Measurements from ENCODE around the gene NFIC.

Gene NFIC

DNA sequence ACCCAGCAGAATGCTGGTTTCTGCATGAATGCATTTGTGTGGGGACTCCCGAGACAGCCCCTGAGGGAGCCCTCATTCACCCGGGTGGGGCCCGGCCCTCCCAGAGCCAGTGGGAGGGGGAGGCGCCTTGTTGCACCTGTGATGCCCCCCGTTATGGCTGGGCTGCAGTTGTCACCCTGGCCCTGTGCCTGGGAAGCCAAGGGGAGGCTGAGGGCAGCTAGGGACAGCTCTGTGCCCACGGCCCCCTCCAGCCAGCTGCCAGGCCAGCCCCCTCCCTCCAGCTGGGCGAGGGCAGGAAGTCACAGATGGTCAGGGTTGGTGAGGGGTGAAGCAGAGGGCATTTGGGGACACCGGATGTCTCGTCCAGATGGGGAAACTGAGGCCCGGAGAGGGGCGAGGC, 26.1 kb downstream of the NFIC start:
- Histone ChIP-seq H3K9me3 (replicated peaks; ENCODE audit: insufficient read depth, low read length) (no peaks in the 10 kb centered on the region), H4K20me1 (ENCODE audit: insufficient read depth, low read length) (no peaks in the 10 kb centered on the region), H3K27me3 (replicated peaks; ENCODE audit: insufficient read depth, low read length) (peaks cover 97% of the 10 kb centered on the region), H3K4me1 (ENCODE audit: low read length) (no peaks in the 10 kb centered on the region), H3K9ac (ENCODE audit: low read length) (no peak overlapping the region), H2AFZ (ENCODE audit: low read length) (no peak overlapping the region), H3K27ac (ENCODE audit: low read length) (no peak overlapping the region), H3K4me3 (ENCODE audit: low read length) (no peak overlapping the region), H3K4me2 (ENCODE audit: low read depth, low read length) (no peak overlapping the region), H3F3A (ENCODE audit: insufficient read depth, low read length) (no peaks in the 10 kb centered on the region), H3K9me2 (replicated peaks; ENCODE audit: insufficient read depth, low read length) (no peaks in the 10 kb centered on the region), H3K36me3 (replicated peaks; ENCODE audit: insufficient read depth, low read length) (no peaks in the 10 kb centered on the region), H3K79me2 (ENCODE audit: low read length) (no peaks in the 10 kb centered on the region)
- TF ChIP-seq EZH2phosphoT487 (IDR thresholded peaks at IDR 0.05; ENCODE audit: low read length) (no peak), EZH2 (optimal IDR thresholded peaks at IDR 0.05; ENCODE audit: low read depth, low read length) (no peak)
- TF ChIP-seq, protein P1, sequence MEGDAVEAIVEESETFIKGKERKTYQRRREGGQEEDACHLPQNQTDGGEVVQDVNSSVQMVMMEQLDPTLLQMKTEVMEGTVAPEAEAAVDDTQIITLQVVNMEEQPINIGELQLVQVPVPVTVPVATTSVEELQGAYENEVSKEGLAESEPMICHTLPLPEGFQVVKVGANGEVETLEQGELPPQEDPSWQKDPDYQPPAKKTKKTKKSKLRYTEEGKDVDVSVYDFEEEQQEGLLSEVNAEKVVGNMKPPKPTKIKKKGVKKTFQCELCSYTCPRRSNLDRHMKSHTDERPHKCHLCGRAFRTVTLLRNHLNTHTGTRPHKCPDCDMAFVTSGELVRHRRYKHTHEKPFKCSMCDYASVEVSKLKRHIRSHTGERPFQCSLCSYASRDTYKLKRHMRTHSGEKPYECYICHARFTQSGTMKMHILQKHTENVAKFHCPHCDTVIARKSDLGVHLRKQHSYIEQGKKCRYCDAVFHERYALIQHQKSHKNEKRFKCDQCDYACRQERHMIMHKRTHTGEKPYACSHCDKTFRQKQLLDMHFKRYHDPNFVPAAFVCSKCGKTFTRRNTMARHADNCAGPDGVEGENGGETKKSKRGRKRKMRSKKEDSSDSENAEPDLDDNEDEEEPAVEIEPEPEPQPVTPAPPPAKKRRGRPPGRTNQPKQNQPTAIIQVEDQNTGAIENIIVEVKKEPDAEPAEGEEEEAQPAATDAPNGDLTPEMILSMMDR (IDR thresholded peaks at IDR 0.05; ENCODE audit: low read length): no peak
- no peak for DNase-seq

DNA sequence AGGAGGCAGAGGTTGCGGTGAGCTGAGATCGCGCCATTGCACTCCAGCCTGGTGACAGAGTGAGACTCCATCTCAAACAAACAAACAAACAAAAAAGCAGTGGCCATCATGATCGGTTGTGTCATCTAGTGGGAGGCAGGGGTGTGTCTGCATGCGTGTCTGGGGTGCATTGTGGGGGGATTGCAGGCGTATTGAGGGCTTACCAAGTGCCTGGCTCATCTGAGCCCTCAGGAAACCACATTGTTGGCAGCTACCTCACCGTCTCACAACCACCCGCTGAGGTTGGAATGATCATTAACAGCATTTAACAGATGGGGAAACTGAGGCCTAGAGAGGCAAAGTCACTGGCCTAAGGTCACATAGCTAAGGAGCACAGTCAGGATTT, 30.5 kb downstream of the NFIC start:
- Histone ChIP-seq H3K9ac (ENCODE audit: low read length) (no peak overlapping the region), H4K20me1 (ENCODE audit: insufficient read depth, low read length) (no peaks in the 10 kb centered on the region), H3K4me1 (ENCODE audit: low read length) (no peaks in the 10 kb centered on the region), H3F3A (ENCODE audit: insufficient read depth, low read length) (no peaks in the 10 kb centered on the region), H3K4me2 (ENCODE audit: low read depth, low read length) (no peak overlapping the region), H2AFZ (ENCODE audit: low read length) (no peak overlapping the region), H3K27ac (ENCODE audit: low read length) (no peak overlapping the region), H3K9me2 (replicated peaks; ENCODE audit: insufficient read depth, low read length) (no peaks in the 10 kb centered on the region), H3K9me3 (replicated peaks; ENCODE audit: insufficient read depth, low read length) (no peaks in the 10 kb centered on the region), H3K4me3 (ENCODE audit: low read length) (no peak overlapping the region), H3K36me3 (replicated peaks; ENCODE audit: insufficient read depth, low read length) (no peaks in the 10 kb centered on the region), H3K27me3 (replicated peaks; ENCODE audit: insufficient read depth, low read length) (peaks cover 99% of the 10 kb centered on the region), H3K79me2 (ENCODE audit: low read length) (no peaks in the 10 kb centered on the region)
- TF ChIP-seq EZH2phosphoT487 (IDR thresholded peaks at IDR 0.05; ENCODE audit: low read length) (no peak), EZH2 (optimal IDR thresholded peaks at IDR 0.05; ENCODE audit: low read depth, low read length) (no peak)
- TF ChIP-seq, protein P1 (IDR thresholded peaks at IDR 0.05; ENCODE audit: low read length): no peak
- no peak for DNase-seq

GRCh38 chr19:3397266-3398022, 31.1 kb downstream of the NFIC start:
- H3K4me3 ChIP-seq (ENCODE audit: low read length): no peak overlapping the region
- H3F3A ChIP-seq (ENCODE audit: insufficient read depth, low read length): no peaks in the 10 kb centered on the region
- no peaks in the 10 kb centered on the region for H3K9me3 ChIP-seq (replicated peaks; ENCODE audit: insufficient read depth, low read length)
- H4K20me1 ChIP-seq (ENCODE audit: insufficient read depth, low read length): no peaks in the 10 kb centered on the region
- H3K4me1 ChIP-seq (ENCODE audit: low read length): no peaks in the 10 kb centered on the region
- no peaks in the 10 kb centered on the region for H3K36me3 ChIP-seq (replicated peaks; ENCODE audit: insufficient read depth, low read length)
- no peak overlapping the region for H2AFZ ChIP-seq (ENCODE audit: low read length)
- no peaks in the 10 kb centered on the region for H3K79me2 ChIP-seq (ENCODE audit: low read length)
- no peak for TF ChIP-seq EZH2phosphoT487 (IDR thresholded peaks at IDR 0.05; ENCODE audit: low read length)
- no peak for TF ChIP-seq EZH2 (optimal IDR thresholded peaks at IDR 0.05; ENCODE audit: low read depth, low read length)
- TF ChIP-seq, protein P1 (IDR thresholded peaks at IDR 0.05; ENCODE audit: low read length): no peak
- no peaks in the 10 kb centered on the region for H3K9me2 ChIP-seq (replicated peaks; ENCODE audit: insufficient read depth, low read length)
- no peak overlapping the region for H3K27ac ChIP-seq (ENCODE audit: low read length)
- no peak for DNase-seq
- H3K4me2 ChIP-seq (ENCODE audit: low read depth, low read length): no peak overlapping the region
- H3K9ac ChIP-seq (ENCODE audit: low read length): no peak overlapping the region
- peaks cover 99% of the 10 kb centered on the region for H3K27me3 ChIP-seq (replicated peaks; ENCODE audit: insufficient read depth, low read length)

Measured in MM.1S (cell line).